ENCODE measurements around the gene ENTPD2.

ENTPD2 gene

GRCh38 chr9:137053944-137054931 lies at the start of gene ENTPD2:
TSS of gene ENTPD2 (minus strand) at chr9:137054061. CDS start at chr9:137053997, 64 bp downstream.
- DNase-seq (ENCODE audit: low read depth, low spot score) = no peak

GRCh38 chr9:137103206-137103999 lies 49.5 kb upstream of the ENTPD2 start:
- DNase-seq (ENCODE audit: low read depth, low spot score) = no peak

- no peak for DNase-seq (ENCODE audit: low read depth, low spot score)
These were observed 45.4 kb upstream of the ENTPD2 start for GRCh38 chr9:137099231-137099630.

- DNase-seq (ENCODE audit: low read depth, low spot score) = no peak
These were observed 44.1 kb upstream of the ENTPD2 start for GRCh38 chr9:137097761-137098462.

- DNase-seq (ENCODE audit: low read depth, low spot score) = no peak
These were observed 43.1 kb upstream of the ENTPD2 start for GRCh38 chr9:137096785-137097546.

- DNase-seq (ENCODE audit: low read depth, low spot score) = no peak
These were observed 42.0 kb upstream of the ENTPD2 start for GRCh38 chr9:137095664-137096517.

GRCh38 chr9:137089232-137089947 lies 35.5 kb upstream of the ENTPD2 start:
- no peak for DNase-seq (ENCODE audit: low read depth, low spot score)

- no peak for DNase-seq (ENCODE audit: low read depth, low spot score)
These were observed 34.3 kb upstream of the ENTPD2 start for GRCh38 chr9:137088121-137088520.

GRCh38 chr9:137087409-137087925 lies 33.6 kb upstream of the ENTPD2 start:
- no peak for DNase-seq (ENCODE audit: low read depth, low spot score)

- DNase-seq (ENCODE audit: low read depth, low spot score) = peak; percentile 100
These were observed 32.9 kb upstream of the ENTPD2 start, which contains the start of gene MAN1B1 for GRCh38 chr9:137086531-137087408. TSS of gene MAN1B1 (plus strand) at chr9:137086985. CDS start at chr9:137087000, 15 bp downstream.

GRCh38 chr9:137085920-137086530 lies 32.2 kb upstream of the ENTPD2 start:
- peak; percentile 63 for DNase-seq (ENCODE audit: low read depth, low spot score)

GRCh38 chr9:137084526-137084925 lies 30.7 kb upstream of the ENTPD2 start:
- no peak for DNase-seq (ENCODE audit: low read depth, low spot score)

GRCh38 chr9:137083394-137084004 lies 29.6 kb upstream of the ENTPD2 start:
- peak; percentile 76 for DNase-seq (ENCODE audit: low read depth, low spot score)

GRCh38 chr9:137082925-137083290 lies 29.0 kb upstream of the ENTPD2 start:
- DNase-seq (ENCODE audit: low read depth, low spot score) = no peak

GRCh38 chr9:137082222-137082924 lies 28.5 kb upstream of the ENTPD2 start:
- no peak for DNase-seq (ENCODE audit: low read depth, low spot score)

GRCh38 chr9:137080260-137081122 lies 26.6 kb upstream of the ENTPD2 start:
- no peak for DNase-seq (ENCODE audit: low read depth, low spot score)

Measured in ELF-1 (cell line).